ENCODE results near the gene ALDH18A1. TPM values are rescaled to one million over a fixed set of nuclear protein-coding genes. Genes with fewer than 3 reads are reported as not detected.

ALDH18A1 gene
- polyA plus RNA-seq, 2 of the 4 experiments (the other 2 are of a cell fraction) = 41.8 to 69.9 TPM

DNA sequence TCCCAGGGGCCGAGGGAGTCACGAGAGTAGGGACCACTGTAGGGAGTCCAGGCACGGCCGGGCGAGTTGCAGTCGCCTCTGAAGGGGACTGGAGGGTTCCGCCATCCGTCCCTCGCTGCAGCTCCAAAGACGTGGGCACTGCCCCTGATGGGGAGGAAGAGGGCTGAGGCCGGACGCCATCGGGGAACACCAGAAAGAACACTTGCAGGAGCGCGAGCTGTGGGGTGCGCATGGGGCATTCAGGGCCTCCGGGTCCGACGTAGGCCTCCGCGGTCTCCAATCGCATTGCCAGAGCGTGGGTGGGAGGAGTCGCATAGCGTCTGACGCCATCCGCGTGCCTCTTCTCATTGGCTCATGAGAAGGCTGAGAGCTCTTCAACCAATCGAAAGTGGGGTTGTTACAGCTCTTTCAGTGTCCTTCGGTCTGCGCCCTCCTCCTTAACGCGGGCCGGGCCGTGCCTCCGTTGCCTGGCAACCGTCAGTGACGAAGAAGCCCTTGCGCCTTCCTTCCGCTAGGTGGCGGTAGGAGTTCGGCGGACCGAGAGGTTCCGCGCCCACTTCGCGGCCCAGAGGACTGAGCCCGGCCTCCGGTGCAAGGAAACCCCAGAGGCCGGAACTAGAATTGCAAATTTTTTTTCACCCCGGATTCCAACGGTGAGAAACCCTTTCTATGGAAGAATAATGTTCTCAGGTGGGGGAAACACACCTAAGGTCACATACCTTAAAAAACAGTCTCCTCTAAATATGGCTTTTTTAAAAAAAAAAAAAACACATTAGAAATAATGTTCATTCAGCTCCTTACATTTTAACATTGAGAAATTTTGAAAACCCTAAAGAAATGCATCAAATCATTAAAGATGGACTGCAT is 37.4 kb upstream of the ALDH18A1 start, which contains the start of gene TCTN3:
TSS of gene TCTN3 (minus strand) at position 260 of the 867 bp plus-strand sequence. CDS start at position 232, 28 bp downstream.
- peak; percentile 100 for ATAC-seq
- TF ChIP-seq, protein P1, sequence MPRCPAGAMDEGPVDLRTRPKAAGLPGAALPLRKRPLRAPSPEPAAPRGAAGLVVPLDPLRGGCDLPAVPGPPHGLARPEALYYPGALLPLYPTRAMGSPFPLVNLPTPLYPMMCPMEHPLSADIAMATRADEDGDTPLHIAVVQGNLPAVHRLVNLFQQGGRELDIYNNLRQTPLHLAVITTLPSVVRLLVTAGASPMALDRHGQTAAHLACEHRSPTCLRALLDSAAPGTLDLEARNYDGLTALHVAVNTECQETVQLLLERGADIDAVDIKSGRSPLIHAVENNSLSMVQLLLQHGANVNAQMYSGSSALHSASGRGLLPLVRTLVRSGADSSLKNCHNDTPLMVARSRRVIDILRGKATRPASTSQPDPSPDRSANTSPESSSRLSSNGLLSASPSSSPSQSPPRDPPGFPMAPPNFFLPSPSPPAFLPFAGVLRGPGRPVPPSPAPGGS (IDR thresholded peaks at IDR 0.05) = peak; percentile 63; the same call in 1 of the 3 replicates
- TF ChIP-seq JUN (IDR thresholded peaks at IDR 0.05) (peak in 1 of 2 experiments; percentile 63; a peak in 1 of 5 replicates), MAFK (IDR thresholded peaks at IDR 0.05; ENCODE audit: partially characterized antibody) (no peak), ZNF302 (CRISPR knock-in tag; IDR thresholded peaks at IDR 0.05) (no peak), RARB (CRISPR knock-in tag; IDR thresholded peaks at IDR 0.05) (no peak), SREBF2 (IDR thresholded peaks at IDR 0.05) (no peak), HOXA7 (CRISPR knock-in tag; IDR thresholded peaks at IDR 0.05) (no peak), PHF8 (IDR thresholded peaks at IDR 0.05; ENCODE audit: borderline replicate concordance, low read depth) (peak; percentile 94), SMC3 (IDR thresholded peaks at IDR 0.05) (peak; percentile 90), KDM1A (IDR thresholded peaks at IDR 0.05; ENCODE audit: low read depth) (peak; percentile 81; the same call in 1 of the 2 replicates), BHLHE40 (IDR thresholded peaks at IDR 0.05; ENCODE audit: low read depth, low read length) (peak; percentile 16; the same call in 1 of the 2 replicates), TP53 (CRISPR knock-in tag; IDR thresholded peaks at IDR 0.05) (no peak), HOXB5 (CRISPR knock-in tag; IDR thresholded peaks at IDR 0.05) (no peak), ESRRA (IDR thresholded peaks at IDR 0.05; ENCODE audit: borderline replicate concordance, low read length) (peak; percentile 64; the same call in 1 of the 2 replicates), NPAS2 (CRISPR knock-in tag; IDR thresholded peaks at IDR 0.05; ENCODE audit: borderline replicate concordance) (no peak), ZSCAN20 (CRISPR knock-in tag; IDR thresholded peaks at IDR 0.05) (peak; percentile 75; the same call in 1 of the 2 replicates), ZFP36 (IDR thresholded peaks at IDR 0.05; ENCODE audit: borderline replicate concordance, partially characterized antibody) (no peak), NFE2L2 (conservative IDR thresholded peaks at IDR 0.05; ENCODE audit: low read length) (no peak), POLR2A (IDR thresholded peaks at IDR 0.05; ENCODE audit: low read length) (peak; percentile 88), HOXB13 (CRISPR knock-in tag; IDR thresholded peaks at IDR 0.05; ENCODE audit: low read depth) (no peak), EP300 (IDR thresholded peaks at IDR 0.05) (no peak), TFCP2L1 (CRISPR knock-in tag; IDR thresholded peaks at IDR 0.05) (no peak), GATA3 (IDR thresholded peaks at IDR 0.05; ENCODE audit: borderline replicate concordance) (no peak), MYC (IDR thresholded peaks at IDR 0.05; ENCODE audit: borderline replicate concordance, low read length) (no peak), ZC3H11A (IDR thresholded peaks at IDR 0.05) (no peak), RFX5 (IDR thresholded peaks at IDR 0.05) (peak; percentile 85), RCOR1 (IDR thresholded peaks at IDR 0.05; ENCODE audit: low read depth, low read length) (no peak)
- TF ChIP-seq, protein P2, sequence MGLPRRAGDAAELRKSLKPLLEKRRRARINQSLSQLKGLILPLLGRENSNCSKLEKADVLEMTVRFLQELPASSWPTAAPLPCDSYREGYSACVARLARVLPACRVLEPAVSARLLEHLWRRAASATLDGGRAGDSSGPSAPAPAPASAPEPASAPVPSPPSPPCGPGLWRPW (IDR thresholded peaks at IDR 0.05) = no peak
- TF ChIP-seq, protein P3, sequence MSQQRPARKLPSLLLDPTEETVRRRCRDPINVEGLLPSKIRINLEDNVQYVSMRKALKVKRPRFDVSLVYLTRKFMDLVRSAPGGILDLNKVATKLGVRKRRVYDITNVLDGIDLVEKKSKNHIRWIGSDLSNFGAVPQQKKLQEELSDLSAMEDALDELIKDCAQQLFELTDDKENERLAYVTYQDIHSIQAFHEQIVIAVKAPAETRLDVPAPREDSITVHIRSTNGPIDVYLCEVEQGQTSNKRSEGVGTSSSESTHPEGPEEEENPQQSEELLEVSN (IDR thresholded peaks at IDR 0.05; ENCODE audit: borderline replicate concordance, low read depth) = no peak; the same call in 1 of the 2 replicates
- TF ChIP-seq, protein P4, sequence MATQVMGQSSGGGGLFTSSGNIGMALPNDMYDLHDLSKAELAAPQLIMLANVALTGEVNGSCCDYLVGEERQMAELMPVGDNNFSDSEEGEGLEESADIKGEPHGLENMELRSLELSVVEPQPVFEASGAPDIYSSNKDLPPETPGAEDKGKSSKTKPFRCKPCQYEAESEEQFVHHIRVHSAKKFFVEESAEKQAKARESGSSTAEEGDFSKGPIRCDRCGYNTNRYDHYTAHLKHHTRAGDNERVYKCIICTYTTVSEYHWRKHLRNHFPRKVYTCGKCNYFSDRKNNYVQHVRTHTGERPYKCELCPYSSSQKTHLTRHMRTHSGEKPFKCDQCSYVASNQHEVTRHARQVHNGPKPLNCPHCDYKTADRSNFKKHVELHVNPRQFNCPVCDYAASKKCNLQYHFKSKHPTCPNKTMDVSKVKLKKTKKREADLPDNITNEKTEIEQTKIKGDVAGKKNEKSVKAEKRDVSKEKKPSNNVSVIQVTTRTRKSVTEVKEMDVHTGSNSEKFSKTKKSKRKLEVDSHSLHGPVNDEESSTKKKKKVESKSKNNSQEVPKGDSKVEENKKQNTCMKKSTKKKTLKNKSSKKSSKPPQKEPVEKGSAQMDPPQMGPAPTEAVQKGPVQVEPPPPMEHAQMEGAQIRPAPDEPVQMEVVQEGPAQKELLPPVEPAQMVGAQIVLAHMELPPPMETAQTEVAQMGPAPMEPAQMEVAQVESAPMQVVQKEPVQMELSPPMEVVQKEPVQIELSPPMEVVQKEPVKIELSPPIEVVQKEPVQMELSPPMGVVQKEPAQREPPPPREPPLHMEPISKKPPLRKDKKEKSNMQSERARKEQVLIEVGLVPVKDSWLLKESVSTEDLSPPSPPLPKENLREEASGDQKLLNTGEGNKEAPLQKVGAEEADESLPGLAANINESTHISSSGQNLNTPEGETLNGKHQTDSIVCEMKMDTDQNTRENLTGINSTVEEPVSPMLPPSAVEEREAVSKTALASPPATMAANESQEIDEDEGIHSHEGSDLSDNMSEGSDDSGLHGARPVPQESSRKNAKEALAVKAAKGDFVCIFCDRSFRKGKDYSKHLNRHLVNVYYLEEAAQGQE (IDR thresholded peaks at IDR 0.05) = no peak
- TF ChIP-seq, protein P5, sequence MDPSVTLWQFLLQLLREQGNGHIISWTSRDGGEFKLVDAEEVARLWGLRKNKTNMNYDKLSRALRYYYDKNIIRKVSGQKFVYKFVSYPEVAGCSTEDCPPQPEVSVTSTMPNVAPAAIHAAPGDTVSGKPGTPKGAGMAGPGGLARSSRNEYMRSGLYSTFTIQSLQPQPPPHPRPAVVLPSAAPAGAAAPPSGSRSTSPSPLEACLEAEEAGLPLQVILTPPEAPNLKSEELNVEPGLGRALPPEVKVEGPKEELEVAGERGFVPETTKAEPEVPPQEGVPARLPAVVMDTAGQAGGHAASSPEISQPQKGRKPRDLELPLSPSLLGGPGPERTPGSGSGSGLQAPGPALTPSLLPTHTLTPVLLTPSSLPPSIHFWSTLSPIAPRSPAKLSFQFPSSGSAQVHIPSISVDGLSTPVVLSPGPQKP (IDR thresholded peaks at IDR 0.05; ENCODE audit: low read depth, low read length) = no peak
- TF ChIP-seq, protein P6, sequence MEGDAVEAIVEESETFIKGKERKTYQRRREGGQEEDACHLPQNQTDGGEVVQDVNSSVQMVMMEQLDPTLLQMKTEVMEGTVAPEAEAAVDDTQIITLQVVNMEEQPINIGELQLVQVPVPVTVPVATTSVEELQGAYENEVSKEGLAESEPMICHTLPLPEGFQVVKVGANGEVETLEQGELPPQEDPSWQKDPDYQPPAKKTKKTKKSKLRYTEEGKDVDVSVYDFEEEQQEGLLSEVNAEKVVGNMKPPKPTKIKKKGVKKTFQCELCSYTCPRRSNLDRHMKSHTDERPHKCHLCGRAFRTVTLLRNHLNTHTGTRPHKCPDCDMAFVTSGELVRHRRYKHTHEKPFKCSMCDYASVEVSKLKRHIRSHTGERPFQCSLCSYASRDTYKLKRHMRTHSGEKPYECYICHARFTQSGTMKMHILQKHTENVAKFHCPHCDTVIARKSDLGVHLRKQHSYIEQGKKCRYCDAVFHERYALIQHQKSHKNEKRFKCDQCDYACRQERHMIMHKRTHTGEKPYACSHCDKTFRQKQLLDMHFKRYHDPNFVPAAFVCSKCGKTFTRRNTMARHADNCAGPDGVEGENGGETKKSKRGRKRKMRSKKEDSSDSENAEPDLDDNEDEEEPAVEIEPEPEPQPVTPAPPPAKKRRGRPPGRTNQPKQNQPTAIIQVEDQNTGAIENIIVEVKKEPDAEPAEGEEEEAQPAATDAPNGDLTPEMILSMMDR (IDR thresholded peaks at IDR 0.05) = peak; percentile 99

More for the DNA sequence above, 37.4 kb upstream of the ALDH18A1 start, which contains the start of gene TCTN3:
- Histone ChIP-seq H3K4me2 (peak within 1 kb of the TSS; percentile 95), H3K4me1 (peaks cover 17% of the 10 kb centered on the region; the same call in 2 of the 3 replicates), H3K27ac (peak within 1 kb of the TSS; percentile 82 to 93), H3K4me3 (peak within 1 kb of the TSS; percentile 82), H3K9me3 (no peaks in the 10 kb centered on the region)
- DNase-seq (ENCODE audit: low read depth in 1 of 2, low spot score in 1 of 2) (peak; percentile 99), FAIRE-seq (peak; percentile 98)
- POLR2A ChIA-PET = interaction anchor here (0.5 to 1.4 kb wide), 8 partner anchors 15 to 1912 kb away, joined by 3 to 6 read pairs (median 4); partner anchors contain the start of genes ALDH18A1 and CCNJ
- CTCF ChIA-PET = interaction anchor here (0.6 to 4.8 kb wide), 81 partner anchors 9 to 609 kb away, joined by 3 to 79 read pairs (median 4); partner anchors contain the start of genes ALDH18A1, CC2D2B, ENTPD1 and ZNF518A
- WGBS (ENCODE audit: missing lambda C conversion rate) = under 1% methylated on average over 24 of the region's 53 CpGs
